ENCODE results near the gene JTB.

DNA sequence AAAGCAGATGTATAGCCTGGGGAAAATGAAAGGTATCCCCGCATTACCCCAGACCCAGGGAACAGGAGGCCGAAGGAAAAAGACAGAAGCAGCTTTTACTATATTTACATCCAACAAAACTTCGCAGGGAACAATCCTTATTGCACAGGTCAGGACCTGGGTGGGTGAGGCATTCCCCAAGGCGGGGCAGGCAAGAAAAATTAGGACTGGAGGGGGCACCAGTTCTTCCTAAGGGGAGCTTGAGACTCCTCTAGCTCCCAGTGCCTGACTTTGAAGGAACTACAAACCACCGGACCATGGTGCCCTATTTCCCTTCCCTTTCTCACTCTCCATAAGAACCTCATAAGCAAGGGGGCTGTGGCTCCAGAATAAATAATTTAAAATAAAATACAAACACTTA lies 48.0 kb downstream of the JTB start:
- TF ChIP-seq, protein P1, sequence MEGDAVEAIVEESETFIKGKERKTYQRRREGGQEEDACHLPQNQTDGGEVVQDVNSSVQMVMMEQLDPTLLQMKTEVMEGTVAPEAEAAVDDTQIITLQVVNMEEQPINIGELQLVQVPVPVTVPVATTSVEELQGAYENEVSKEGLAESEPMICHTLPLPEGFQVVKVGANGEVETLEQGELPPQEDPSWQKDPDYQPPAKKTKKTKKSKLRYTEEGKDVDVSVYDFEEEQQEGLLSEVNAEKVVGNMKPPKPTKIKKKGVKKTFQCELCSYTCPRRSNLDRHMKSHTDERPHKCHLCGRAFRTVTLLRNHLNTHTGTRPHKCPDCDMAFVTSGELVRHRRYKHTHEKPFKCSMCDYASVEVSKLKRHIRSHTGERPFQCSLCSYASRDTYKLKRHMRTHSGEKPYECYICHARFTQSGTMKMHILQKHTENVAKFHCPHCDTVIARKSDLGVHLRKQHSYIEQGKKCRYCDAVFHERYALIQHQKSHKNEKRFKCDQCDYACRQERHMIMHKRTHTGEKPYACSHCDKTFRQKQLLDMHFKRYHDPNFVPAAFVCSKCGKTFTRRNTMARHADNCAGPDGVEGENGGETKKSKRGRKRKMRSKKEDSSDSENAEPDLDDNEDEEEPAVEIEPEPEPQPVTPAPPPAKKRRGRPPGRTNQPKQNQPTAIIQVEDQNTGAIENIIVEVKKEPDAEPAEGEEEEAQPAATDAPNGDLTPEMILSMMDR (IDR thresholded peaks at IDR 0.05 in 2 of 3, conservative IDR thresholded peaks at IDR 0.05 in 1 of 3; ENCODE audit: borderline replicate concordance in 1 of 3, insufficient read depth in 1 of 3, low read depth in 2 of 3, low read length in 2 of 3), result no peak
- TF ChIP-seq ZFX (IDR thresholded peaks at IDR 0.05) (no peak), SRF (IDR thresholded peaks at IDR 0.05; ENCODE audit: low read depth) (no peak), RAD21 (IDR thresholded peaks at IDR 0.05; ENCODE audit: low read depth) (no peak), SP1 (IDR thresholded peaks at IDR 0.05; ENCODE audit: low read depth) (no peak), POLR2A (IDR thresholded peaks at IDR 0.05; ENCODE audit: borderline replicate concordance, extremely low read depth, insufficient read depth, insufficient read length) (no peak), EZH2 (IDR thresholded peaks at IDR 0.05) (no peak), SIN3A (IDR thresholded peaks at IDR 0.05; ENCODE audit: low read depth) (no peak), CEBPB (IDR thresholded peaks at IDR 0.05; ENCODE audit: low read depth) (no peak)
- TF ChIP-seq, protein P2, sequence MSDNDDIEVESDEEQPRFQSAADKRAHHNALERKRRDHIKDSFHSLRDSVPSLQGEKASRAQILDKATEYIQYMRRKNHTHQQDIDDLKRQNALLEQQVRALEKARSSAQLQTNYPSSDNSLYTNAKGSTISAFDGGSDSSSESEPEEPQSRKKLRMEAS (IDR thresholded peaks at IDR 0.05), result no peak

All from HCT116 (cell line).